K562 (cell line): ENCODE measurements around the gene DYNC1H1. TPM values are rescaled to one million over a fixed set of nuclear protein-coding genes. Genes with fewer than 3 reads are reported as not detected.

Source experiments
- ATAC-seq: fragments of 200-7000 bp; cut with Tn5 transposase; 3 replicates; pipeline ENCODE4 v1.9.1; 2020; ENCODE audit warnings: moderate library complexity
- BruUV-seq: library from RNA; stranded (reverse); fragments of 400-500 nt; replicated peaks from 2 replicates; lab custom pipeline; 2021; lab: Mats Ljungman, UMichigan
- CTCF ChIA-PET: fragments of 300-600 bp; formaldehyde crosslinking; extraction: SDS; loops from one replicate; lab custom pipeline; 2021; ENCODE audit warnings: low intra/inter-chr PET ratio; lab: Yijun Ruan, JAX
- POLR2A ChIA-PET: fragments of 300-600, 350-650 bp; sonication (Branson Sonifier 250); formaldehyde crosslinking; extraction: SDS; loops from one replicate; lab custom pipeline; 2021; ENCODE audit warnings: antibody characterized with exemption, inconsistent platforms; lab: Yijun Ruan, JAX
- DNase-seq, 4 experiments: peaks; one replicate each; pipeline versions ENCODE4 v3.0.0 to v3.0.0-alpha.2; 2011 to 2018; ENCODE audit warnings: low spot score in 3 of 4, mixed read lengths in 3 of 4; ENCODE audit errors: extremely low read depth in 1 of 4
- FAIRE-seq: peaks from 2 replicates; lab custom pipeline; 2011; peaks lifted over from hg19 to GRCh38; lab: Jason Lieb, UNC
- H2AFZ ChIP-seq: 2 replicates; pipeline ENCODE4 v1.6.0; 2011; ENCODE audit warnings: low read depth, low read length, control low read depth, inconsistent platforms
- H3K27ac ChIP-seq: fragments of 200-600 bp; 3 replicates; pipeline ENCODE4 v1.8.0; 2011; ENCODE audit warnings: low read depth, mild to moderate bottlenecking, control low read depth, inconsistent platforms, low read length, moderate library complexity, mixed read lengths; ENCODE audit errors: extremely low read depth
- H3K27me3 ChIP-seq, 2 experiments: fragments of 300-600 bp in 1 of 2; 2 replicates in 1 of 2; 3 replicates in 1 of 2; pipeline versions ENCODE4 v1.6.0 to v1.8.0; 2011; ENCODE audit warnings: inconsistent platforms in 2 of 2, low read length in 2 of 2, mild to moderate bottlenecking in 1 of 2, mixed read lengths in 1 of 2, moderate library complexity in 1 of 2; ENCODE audit not compliant: control insufficient read depth in 2 of 2, insufficient read depth in 2 of 2
- H3K36me3 ChIP-seq: fragments of 300-600 bp; 3 replicates; pipeline ENCODE4 v1.8.0; 2011; ENCODE audit warnings: mild to moderate bottlenecking, low read length, inconsistent platforms; ENCODE audit not compliant: control insufficient read depth, insufficient read depth
- H3K4me1 ChIP-seq, 2 experiments: fragments of 200-600 bp in 1 of 2; replicated peaks in 1 of 2; 2 replicates in 1 of 2; 3 replicates in 1 of 2; pipeline versions ENCODE4 v1.5.1 to v1.8.0; 2011; ENCODE audit warnings: inconsistent platforms in 2 of 2, low read length in 2 of 2, mild to moderate bottlenecking in 1 of 2, mixed read lengths in 1 of 2, moderate library complexity in 1 of 2; ENCODE audit not compliant: control insufficient read depth in 2 of 2, insufficient read depth in 2 of 2
- H3K4me2 ChIP-seq: 2 replicates; pipeline ENCODE4 v1.6.1; 2011; ENCODE audit warnings: low read length, control low read depth, inconsistent platforms, mixed read lengths; ENCODE audit not compliant: insufficient read depth
- H3K4me3 ChIP-seq: fragments of 200-600 bp; sonication (generic), shearing (Covaris generic); 2 replicates; pipeline ENCODE4 v1.5.1; 2016; ENCODE audit warnings: control low read depth, inconsistent platforms
- H3K79me2 ChIP-seq: fragments of 200-600 bp; 3 replicates; pipeline ENCODE4 v1.8.0; 2011; ENCODE audit warnings: low read length, inconsistent platforms; ENCODE audit not compliant: control insufficient read depth, insufficient read depth
- H3K9ac ChIP-seq, 2 experiments: 2 replicates each; pipeline versions ENCODE4 v1.6.0 to v1.6.1; 2011; ENCODE audit warnings: low read depth in 2 of 2, low read length in 2 of 2, control low read depth in 1 of 2, inconsistent platforms in 1 of 2, mild to moderate bottlenecking in 1 of 2, mixed read lengths in 1 of 2; ENCODE audit not compliant: insufficient read depth in 1 of 2
- H3K9me1 ChIP-seq: one replicate; pipeline ENCODE4 v1.6.0; 2011; ENCODE audit warnings: inconsistent platforms, mild to moderate bottlenecking, low read length, moderate library complexity; ENCODE audit not compliant: control insufficient read depth, insufficient read depth
- H3K9me3 ChIP-seq: replicated peaks from 2 replicates; pipeline ENCODE4 v1.5.1; 2011; ENCODE audit warnings: low read depth, low read length, inconsistent platforms; ENCODE audit not compliant: control insufficient read depth, insufficient read depth
- H4K20me1 ChIP-seq: replicated peaks from 2 replicates; pipeline ENCODE4 v1.6.1; 2011; ENCODE audit warnings: low read length, inconsistent platforms, mixed read lengths; ENCODE audit not compliant: control insufficient read depth, insufficient read depth
- CBFA2T2 ChIP-seq: fragments of 450-650 bp; conservative IDR thresholded peaks from 2 replicates; pipeline ENCODE4 v1.6.1; 2017; ENCODE audit warnings: mild to moderate bottlenecking
- CBX2 ChIP-seq: fragments of 200-600 bp; sonication (generic); IDR thresholded peaks from one replicate; pipeline ENCODE4 v1.6.1; 2012; ENCODE audit warnings: mild to moderate bottlenecking, low read length, inconsistent platforms; ENCODE audit not compliant: insufficient read depth, poor library complexity, severe bottlenecking
- ELF1 ChIP-seq: fragments of 200-800 bp; sonication (Bioruptor generic); IDR thresholded peaks from 2 replicates; pipeline ENCODE4 v1.6.1; 2016; ENCODE audit warnings: missing genetic modification characterization, missing compliant biosample characterization
- GTF2E2 ChIP-seq: fragments of 200-800 bp; sonication (Bioruptor generic); IDR thresholded peaks from 2 replicates; pipeline ENCODE4 v1.6.1; 2016; ENCODE audit warnings: missing genetic modification characterization, missing compliant biosample characterization
- IRF2 ChIP-seq: sonication (generic); formaldehyde crosslinking; IDR thresholded peaks from 2 replicates; pipeline ENCODE4 v1.8.1; 2022; ENCODE audit warnings: mild to moderate bottlenecking, missing genetic modification reagents
- MCM7 ChIP-seq, 2 experiments: fragments of 450-650 bp; IDR thresholded peaks; 2 replicates each; pipeline ENCODE4 v1.6.1; 2016 to 2018
- MEIS2 ChIP-seq: fragments of 450-650 bp; IDR thresholded peaks from 2 replicates; pipeline ENCODE4 v1.6.1; 2014; ENCODE audit warnings: mild to moderate bottlenecking; ENCODE audit not compliant: partially characterized antibody
- NFE2 ChIP-seq: IDR thresholded peaks from 2 replicates; pipeline ENCODE4 v1.6.1; 2014; ENCODE audit warnings: antibody characterized with exemption, low read depth
- NFIX ChIP-seq: fragments of 250-450 bp; sonication (Bioruptor Pico); IDR thresholded peaks from 2 replicates; pipeline ENCODE4 v1.4.0; 2020; ENCODE audit warnings: low read depth, mild to moderate bottlenecking, moderate library complexity
- PHTF2 ChIP-seq: fragments of 250-450 bp; sonication (Bioruptor Pico); IDR thresholded peaks from 2 replicates; pipeline ENCODE4 v1.5.0; 2021; ENCODE audit warnings: mild to moderate bottlenecking
- POU5F1 ChIP-seq: fragments of 150-350 bp; IDR thresholded peaks from 2 replicates; pipeline ENCODE4 v1.6.1; 2014; ENCODE audit warnings: borderline replicate concordance, low read length, low read depth, mild to moderate bottlenecking; ENCODE audit not compliant: partially characterized antibody
- RBBP5 ChIP-seq: fragments of 200-600 bp; sonication (generic); IDR thresholded peaks from 2 replicates; pipeline ENCODE4 v1.6.1; 2012; ENCODE audit warnings: borderline replicate concordance, mild to moderate bottlenecking, low read length, control low read depth, inconsistent platforms; ENCODE audit not compliant: insufficient read depth, poor library complexity, severe bottlenecking
- RBM15 ChIP-seq: fragments of 200-400 bp; formaldehyde crosslinking; IDR thresholded peaks from 2 replicates; pipeline ENCODE4 v1.6.1; 2018; ENCODE audit warnings: mild to moderate bottlenecking, low read length, moderate library complexity; ENCODE audit not compliant: insufficient read depth
- RFX7 ChIP-seq: fragments of 250-450 bp; sonication (Bioruptor Pico); IDR thresholded peaks from 2 replicates; pipeline ENCODE4 v1.5.1; 2021; ENCODE audit warnings: mild to moderate bottlenecking
- ZBTB7A ChIP-seq: IDR thresholded peaks from 2 replicates; pipeline ENCODE4 v1.6.1; 2011; ENCODE audit warnings: low read depth, mild to moderate bottlenecking, low read length, moderate library complexity, borderline replicate concordance; ENCODE audit not compliant: control insufficient read depth
- ZNF253 ChIP-seq: fragments of 250-450 bp; sonication (Bioruptor Pico); conservative IDR thresholded peaks from 2 replicates; pipeline ENCODE4 v1.6.1; 2021; ENCODE audit warnings: mild to moderate bottlenecking
- ZNF699 ChIP-seq: fragments of 250-450 bp; sonication (Bioruptor Pico); IDR thresholded peaks from 2 replicates; pipeline ENCODE4 v1.8.0; 2021; ENCODE audit warnings: mild to moderate bottlenecking, moderate library complexity; ENCODE audit not compliant: insufficient replicate concordance
- ZNF79 ChIP-seq: fragments of 250-450 bp; sonication (Bioruptor Pico); IDR thresholded peaks from 2 replicates; pipeline ENCODE4 v1.4.0; 2020; ENCODE audit warnings: low read depth, mild to moderate bottlenecking, moderate library complexity
- ZSCAN29 ChIP-seq: fragments of 450-650 bp; IDR thresholded peaks from 2 replicates; pipeline ENCODE4 v1.6.1; 2017
- WGBS: fragments of 100-300 bp; shearing (Covaris generic); methylation state at CpG from one replicate; pipeline ENCODE4 v1.1.6; 2016; ENCODE audit warnings: low coverage, mixed read lengths; ENCODE audit not compliant: insufficient coverage; ENCODE audit errors: missing lambda C conversion rate; 5-methylcytosine and 5-hydroxymethylcytosine counted together
- in situ Hi-C: fragments of 300-500 bp; cut with MboI; formaldehyde crosslinking; loops from 4 replicates; pipeline ENCODE4 v1.15.0; 2018; ENCODE audit warnings: inconsistent platforms, mixed read lengths
- intact Hi-C: fragments of 100-400 bp; cut with micrococcal nuclease; formaldehyde crosslinking; loops from 2 replicates; pipeline ENCODE4 v1.14.2; 2022
- polyA plus RNA-seq, 8 experiments: library from polyadenylated mRNA; depleted of rRNA in 4 of 8; stranded (reverse) in 5 of 8; unstranded in 3 of 8; fragments of >200 nt; fragmentation: Nextera tagmentation in 2 of 8; fragmentation: Illumina TruSeq in 1 of 8; extraction: Ambion mirVana in 2 of 8; extraction: Trizol in 1 of 8; gene quantifications; 2 replicates each; pipeline versions ENCODE4 v1.2.1 to v1.2.3, GENCODE V29; 2011 to 2014; ENCODE audit warnings: inconsistent platforms in 1 of 8, missing spikeins in 1 of 8
- total RNA-seq, 7 experiments: library from RNA; depleted of rRNA in 6 of 7; stranded (reverse); fragments of >200 nt in 6 of 7; fragmentation: Illumina TruSeq in 2 of 7; extraction: Trizol in 2 of 7; gene quantifications; 2 replicates each; pipeline versions ENCODE4 v1.2.1 to v1.2.3, GENCODE V29; 2011 to 2021; ENCODE audit warnings: low replicate concordance in 1 of 7
- TF ChIP-seq, protein P1 (sequence below): fragments of 150-350 bp; IDR thresholded peaks from 2 replicates; pipeline ENCODE4 v1.6.1; 2014; ENCODE audit warnings: low read depth, mild to moderate bottlenecking, low read length, borderline replicate concordance

The DYNC1H1 gene
- total and polyA plus RNA-seq, 9 of the 15 experiments (the other 6 are each of a cell fraction or from before 2014, with no cell fraction given) = 31.9 to 335 (median 115) TPM

DNA sequence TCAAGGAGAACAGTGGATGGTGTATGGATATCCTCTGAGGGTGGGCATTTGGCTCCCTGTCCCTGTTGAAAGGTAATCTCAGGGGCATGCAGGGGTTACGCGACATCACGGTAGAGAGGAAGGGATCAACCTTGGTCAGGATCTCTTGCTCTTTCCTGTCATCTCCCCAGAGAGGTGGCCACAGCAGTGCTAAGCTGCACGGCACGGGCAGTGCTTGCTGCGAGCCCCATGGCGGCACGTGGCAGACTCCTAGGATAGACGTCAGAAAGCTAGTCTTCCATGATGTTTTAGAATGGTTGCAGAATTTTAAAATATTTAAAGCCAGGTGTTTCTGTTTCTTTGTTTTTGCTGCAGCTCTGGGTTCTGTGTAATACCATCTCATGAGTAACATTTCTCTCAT lies 41.0 kb downstream of the DYNC1H1 start (continued):
- TF ChIP-seq POU5F1 = no peak
- TF ChIP-seq RBBP5 = no peak
- TF ChIP-seq GTF2E2 (tag) = no peak
- TF ChIP-seq RBM15 = no peak
- TF ChIP-seq NFE2 = no peak
- no peak for TF ChIP-seq ZBTB7A

DNA sequence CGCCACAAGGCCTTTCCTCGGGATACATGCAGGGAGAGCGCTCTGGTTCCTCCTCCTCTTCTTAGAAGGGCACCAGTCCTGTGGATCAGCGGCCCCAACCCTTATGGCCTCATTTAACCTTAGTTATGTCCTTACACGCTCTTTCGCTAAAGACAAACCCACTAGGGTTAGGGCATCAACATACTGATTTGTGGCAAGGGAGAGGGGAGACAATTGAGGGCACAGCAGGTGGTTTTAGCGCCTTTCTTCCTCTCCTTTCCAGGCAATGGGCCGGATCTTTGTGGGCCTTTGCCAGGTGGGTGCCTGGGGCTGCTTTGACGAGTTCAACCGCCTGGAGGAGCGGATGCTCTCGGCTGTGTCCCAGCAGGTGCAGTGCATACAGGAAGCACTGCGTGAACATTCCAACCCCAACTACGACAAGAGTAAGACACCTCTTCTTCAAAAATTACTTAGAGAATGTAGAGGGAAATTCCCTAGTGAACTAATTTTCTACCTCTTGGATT lies 43.6 kb downstream of the DYNC1H1 start:
- H3K27ac ChIP-seq = no peak overlapping the region
- intact Hi-C loops (no loop called here), in situ Hi-C loops (no loop called here)
- ChIA-PET POLR2A (no interaction called here), CTCF (no interaction called here)
- no peaks in the 10 kb centered on the region for H3K9me1 ChIP-seq
- TF ChIP-seq MCM7 (IDR thresholded peaks at IDR 0.05) (no peak), MEIS2 (no peak), RFX7 (CRISPR knock-in tag) (no peak), ZSCAN29 (no peak), ZNF79 (CRISPR knock-in tag) (no peak), ELF1 (no peak), CBFA2T2 (no peak), NFIX (CRISPR knock-in tag) (no peak), CBX2 (no peak), PHTF2 (CRISPR knock-in tag) (no peak), ZNF699 (CRISPR knock-in tag) (no peak), IRF2 (CRISPR knock-in tag) (no peak), ZNF253 (no peak)
- TF ChIP-seq, protein P1, sequence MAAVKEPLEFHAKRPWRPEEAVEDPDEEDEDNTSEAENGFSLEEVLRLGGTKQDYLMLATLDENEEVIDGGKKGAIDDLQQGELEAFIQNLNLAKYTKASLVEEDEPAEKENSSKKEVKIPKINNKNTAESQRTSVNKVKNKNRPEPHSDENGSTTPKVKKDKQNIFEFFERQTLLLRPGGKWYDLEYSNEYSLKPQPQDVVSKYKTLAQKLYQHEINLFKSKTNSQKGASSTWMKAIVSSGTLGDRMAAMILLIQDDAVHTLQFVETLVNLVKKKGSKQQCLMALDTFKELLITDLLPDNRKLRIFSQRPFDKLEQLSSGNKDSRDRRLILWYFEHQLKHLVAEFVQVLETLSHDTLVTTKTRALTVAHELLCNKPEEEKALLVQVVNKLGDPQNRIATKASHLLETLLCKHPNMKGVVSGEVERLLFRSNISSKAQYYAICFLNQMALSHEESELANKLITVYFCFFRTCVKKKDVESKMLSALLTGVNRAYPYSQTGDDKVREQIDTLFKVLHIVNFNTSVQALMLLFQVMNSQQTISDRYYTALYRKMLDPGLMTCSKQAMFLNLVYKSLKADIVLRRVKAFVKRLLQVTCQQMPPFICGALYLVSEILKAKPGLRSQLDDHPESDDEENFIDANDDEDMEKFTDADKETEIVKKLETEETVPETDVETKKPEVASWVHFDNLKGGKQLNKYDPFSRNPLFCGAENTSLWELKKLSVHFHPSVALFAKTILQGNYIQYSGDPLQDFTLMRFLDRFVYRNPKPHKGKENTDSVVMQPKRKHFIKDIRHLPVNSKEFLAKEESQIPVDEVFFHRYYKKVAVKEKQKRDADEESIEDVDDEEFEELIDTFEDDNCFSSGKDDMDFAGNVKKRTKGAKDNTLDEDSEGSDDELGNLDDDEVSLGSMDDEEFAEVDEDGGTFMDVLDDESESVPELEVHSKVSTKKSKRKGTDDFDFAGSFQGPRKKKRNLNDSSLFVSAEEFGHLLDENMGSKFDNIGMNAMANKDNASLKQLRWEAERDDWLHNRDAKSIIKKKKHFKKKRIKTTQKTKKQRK = no peak
- H3K9ac ChIP-seq = no peak overlapping the region
- WGBS = 95% methylated on average over 12 of the region's 14 CpGs
- H3K27me3 ChIP-seq = no peaks in the 10 kb centered on the region
- no peak overlapping the region for H3K4me2 ChIP-seq
- DNase-seq = no peak
- peaks cover 92% of the 10 kb centered on the region for H3K36me3 ChIP-seq
- no TSS peak for BruUV-seq
- no peaks in the 10 kb centered on the region for H3K9me3 ChIP-seq
- no peak for FAIRE-seq
- no peaks in the 10 kb centered on the region for H3K4me1 ChIP-seq
- H3K79me2 ChIP-seq = no peaks in the 10 kb centered on the region
- H4K20me1 ChIP-seq = no peaks in the 10 kb centered on the region
- no peak overlapping the region for H3K4me3 ChIP-seq
- no peak overlapping the region for H2AFZ ChIP-seq
- no peak for ATAC-seq
